ENCODE results near the gene TMEM179B.
"Not testable (repeated sequence)": the region's sequence is repeated elsewhere in the genome, so short reads cannot be mapped to it uniquely, and the experiment has no call there.

TMEM179B gene, protein sequence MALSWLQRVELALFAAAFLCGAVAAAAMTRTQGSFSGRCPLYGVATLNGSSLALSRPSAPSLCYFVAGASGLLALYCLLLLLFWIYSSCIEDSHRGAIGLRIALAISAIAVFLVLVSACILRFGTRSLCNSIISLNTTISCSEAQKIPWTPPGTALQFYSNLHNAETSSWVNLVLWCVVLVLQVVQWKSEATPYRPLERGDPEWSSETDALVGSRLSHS

GRCh38 chr11:62787005-62787759 lies at the start of gene TMEM179B:
Gene TMEM179B, plus strand, starts transcription at chr11:62787402. Its CDS starts 30 bp downstream, at chr11:62787432.
- no peak for FAIRE-seq

- FAIRE-seq: no peak
These were observed 39.6 kb upstream of the TMEM179B start for GRCh38 chr11:62747475-62748160.

DNA sequence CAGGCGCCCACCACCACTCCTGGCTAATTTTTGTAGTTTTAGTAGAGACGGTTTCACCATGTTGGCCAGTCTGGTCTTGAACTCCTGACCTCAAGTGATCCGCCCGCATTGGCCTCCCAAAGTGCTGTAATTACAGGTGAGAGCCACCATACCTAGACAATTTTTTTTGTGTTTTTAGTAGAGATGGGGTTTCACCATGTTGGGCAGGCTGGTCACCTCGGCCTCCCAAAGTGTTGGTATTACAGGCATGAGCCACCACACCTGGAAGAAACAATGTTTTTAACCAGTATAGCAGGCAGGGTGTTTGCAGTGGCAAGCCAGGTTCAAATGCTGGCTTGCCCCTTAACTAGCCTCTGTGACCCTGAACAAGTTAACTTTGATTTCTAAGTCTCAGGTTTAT lies 37.3 kb upstream of the TMEM179B start:
- FAIRE-seq: not testable (repeated sequence)

DNA sequence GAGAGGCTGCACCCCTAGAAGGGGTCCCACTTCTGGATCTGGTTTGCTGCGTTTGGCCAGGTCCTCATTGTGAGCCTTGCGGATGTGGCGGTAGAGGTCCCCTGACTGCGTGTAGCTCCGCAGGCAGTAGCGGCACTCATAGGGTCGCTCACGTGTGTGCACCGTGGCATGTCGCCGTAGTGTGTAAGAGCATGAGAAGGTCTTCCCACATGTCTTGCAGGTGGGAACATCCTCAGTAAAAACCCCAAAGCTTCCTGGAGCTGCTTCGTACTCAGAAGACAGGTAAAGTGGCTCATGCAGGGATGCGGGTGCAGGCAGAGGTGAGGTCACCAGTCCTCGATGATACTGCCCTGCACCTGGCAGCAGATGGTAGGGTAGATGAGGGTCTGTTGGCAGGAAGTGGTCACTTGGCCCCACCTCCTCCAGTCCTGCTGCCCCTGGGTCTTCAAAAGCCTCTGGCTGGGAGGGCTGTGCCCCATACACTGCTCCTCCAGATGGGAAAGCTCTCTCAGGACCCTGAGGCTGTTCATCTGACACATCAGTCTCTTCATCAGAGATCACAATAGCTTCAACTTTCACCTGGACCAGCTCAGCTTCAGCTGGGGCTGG lies 34.9 kb upstream of the TMEM179B start:
- no peak for FAIRE-seq

GRCh38 chr11:62752994-62753735 lies 34.0 kb upstream of the TMEM179B start:
- FAIRE-seq: no peak

- no peak for FAIRE-seq
These were observed 33.2 kb upstream of the TMEM179B start, which contains the start of gene ZBTB3 for GRCh38 chr11:62753736-62754603. Gene ZBTB3, minus strand, starts transcription at chr11:62754160. Its CDS starts 496 bp downstream, at chr11:62753664.

- no peak for FAIRE-seq
These were observed 32.1 kb upstream of the TMEM179B start for GRCh38 chr11:62755086-62755615.

DNA sequence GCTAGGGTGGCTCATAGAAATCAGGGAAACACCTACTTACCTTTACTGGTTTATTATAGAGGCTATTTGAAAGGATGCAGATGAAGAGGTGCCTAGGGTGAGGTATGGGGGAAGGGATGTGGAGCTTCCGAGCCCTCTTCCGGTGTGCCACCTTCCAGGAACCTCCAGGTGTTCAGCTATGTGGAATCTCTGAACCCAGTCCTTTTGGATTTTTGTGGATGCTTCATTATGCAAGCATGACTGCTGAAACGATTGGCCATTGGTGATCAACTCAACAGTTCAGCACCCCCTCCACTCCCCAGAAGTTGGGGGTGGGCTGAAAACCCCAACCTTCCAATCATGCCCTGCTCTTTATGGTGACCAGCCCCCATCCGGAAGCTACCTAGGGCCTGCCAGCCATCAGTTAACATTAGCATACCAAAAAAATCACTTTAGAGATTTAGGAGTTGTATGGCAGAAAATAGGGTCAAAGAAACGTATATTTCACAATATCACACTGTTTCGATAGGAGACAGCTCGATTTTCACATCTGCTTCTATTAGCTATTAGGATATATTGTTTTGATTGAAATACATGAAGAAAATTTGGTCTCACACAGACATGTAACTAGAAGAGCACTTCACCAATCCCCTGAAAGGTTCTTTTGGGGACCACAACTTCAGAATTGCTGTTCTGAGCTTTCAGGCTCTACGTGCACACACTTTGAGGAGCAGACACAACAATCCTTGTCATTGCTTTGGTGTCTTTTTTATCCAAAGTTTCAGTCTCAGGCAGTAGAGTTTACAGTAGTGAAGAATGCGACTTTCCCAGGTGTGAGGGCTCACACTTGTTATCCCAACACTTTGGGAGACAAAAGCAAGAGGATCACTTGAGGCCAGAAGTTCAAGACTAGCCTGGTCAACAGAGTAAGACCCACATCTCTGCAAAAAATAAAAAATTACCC lies 29.1 kb upstream of the TMEM179B start:
- FAIRE-seq: no peak

DNA sequence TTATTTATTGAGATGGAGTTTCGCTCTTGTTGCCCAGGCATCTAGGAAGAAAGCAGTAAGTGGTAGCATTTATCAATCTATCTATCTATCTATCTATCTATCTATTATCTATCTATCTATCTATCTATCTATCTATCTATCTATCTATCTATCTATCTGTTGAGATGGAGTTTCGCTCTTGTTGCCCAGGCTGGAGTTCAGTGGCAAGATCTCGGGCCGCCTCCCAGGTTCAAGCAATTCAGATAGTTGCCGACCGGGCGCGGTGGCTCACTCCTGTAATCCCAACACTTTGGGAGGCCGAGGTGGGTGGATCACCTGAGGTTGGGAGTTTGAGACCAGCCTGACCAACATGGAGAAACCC lies 26.4 kb upstream of the TMEM179B start:
- FAIRE-seq: not testable (repeated sequence)

DNA sequence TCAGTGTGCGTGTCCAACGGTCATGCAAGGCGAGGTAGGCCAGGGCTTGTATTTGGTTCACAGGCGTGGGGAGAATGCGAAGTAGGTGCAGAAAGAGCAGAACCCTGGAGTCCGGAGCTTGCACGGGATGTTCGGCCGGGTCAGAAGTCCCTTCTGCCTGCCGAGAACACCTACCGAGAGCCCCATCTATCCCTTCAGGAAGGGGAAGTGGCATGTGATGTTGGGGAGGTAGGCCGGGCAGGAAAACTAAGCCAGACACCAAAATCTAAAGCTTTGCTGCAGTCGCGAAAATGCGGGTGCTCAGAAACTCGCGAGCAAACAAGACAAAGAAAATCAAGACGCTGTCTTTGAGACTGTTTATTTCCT lies 16.4 kb upstream of the TMEM179B start:
- FAIRE-seq: no peak

GRCh38 chr11:62771144-62772021 lies 15.8 kb upstream of the TMEM179B start, which contains the start of gene TAF6L:
Gene TAF6L, plus strand, starts transcription at chr11:62771396. Its CDS starts 4,388 bp downstream, at chr11:62775784.
- FAIRE-seq: no peak

GRCh38 chr11:62774407-62774806 lies 12.8 kb upstream of the TMEM179B start:
- no peak for FAIRE-seq

DNA sequence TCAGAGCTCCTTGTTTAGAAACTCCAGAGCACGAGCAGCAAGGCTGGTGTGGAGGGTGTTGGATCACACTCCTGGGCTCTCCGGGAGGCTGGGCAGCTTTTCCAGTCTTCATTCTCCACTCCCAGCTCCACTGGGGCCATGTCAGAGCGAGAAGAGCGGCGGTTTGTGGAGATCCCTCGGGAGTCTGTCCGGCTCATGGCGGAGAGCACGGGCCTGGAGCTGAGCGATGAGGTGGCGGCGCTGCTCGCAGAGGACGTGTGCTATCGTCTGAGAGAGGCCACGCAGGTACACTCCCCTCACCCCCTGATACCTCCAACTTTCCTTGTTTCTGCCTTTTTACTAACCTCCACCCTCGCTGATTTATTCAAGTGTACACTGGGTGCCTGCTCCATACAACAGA lies 11.6 kb upstream of the TMEM179B start:
- FAIRE-seq: no peak

- FAIRE-seq: no peak
These were observed 9.8 kb upstream of the TMEM179B start for GRCh38 chr11:62777389-62777788.

- no peak for FAIRE-seq
These were observed 8.8 kb upstream of the TMEM179B start for GRCh38 chr11:62778441-62778840.

DNA sequence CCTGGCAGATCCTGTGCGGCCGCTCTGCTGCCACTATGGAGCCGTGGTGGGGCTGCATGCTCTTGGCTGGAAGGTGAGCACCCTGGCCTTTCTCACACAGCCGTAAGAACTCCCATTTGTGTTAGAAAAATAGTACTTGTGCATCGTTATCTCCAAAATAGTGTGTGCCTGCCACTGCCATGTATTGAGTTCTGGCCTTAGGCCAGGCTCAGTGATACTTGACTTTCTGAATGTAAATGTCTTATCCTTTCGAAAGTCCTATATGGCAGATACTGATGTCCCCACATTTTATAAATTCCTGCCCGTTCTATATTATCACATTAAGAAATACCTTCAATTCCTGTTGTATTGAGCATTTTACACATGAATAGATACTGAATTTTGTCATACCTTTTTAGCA lies 4.4 kb upstream of the TMEM179B start:
- FAIRE-seq: no peak

- FAIRE-seq: no peak
These were observed 741 bp upstream of the TMEM179B start for GRCh38 chr11:62786318-62787004.

DNA sequence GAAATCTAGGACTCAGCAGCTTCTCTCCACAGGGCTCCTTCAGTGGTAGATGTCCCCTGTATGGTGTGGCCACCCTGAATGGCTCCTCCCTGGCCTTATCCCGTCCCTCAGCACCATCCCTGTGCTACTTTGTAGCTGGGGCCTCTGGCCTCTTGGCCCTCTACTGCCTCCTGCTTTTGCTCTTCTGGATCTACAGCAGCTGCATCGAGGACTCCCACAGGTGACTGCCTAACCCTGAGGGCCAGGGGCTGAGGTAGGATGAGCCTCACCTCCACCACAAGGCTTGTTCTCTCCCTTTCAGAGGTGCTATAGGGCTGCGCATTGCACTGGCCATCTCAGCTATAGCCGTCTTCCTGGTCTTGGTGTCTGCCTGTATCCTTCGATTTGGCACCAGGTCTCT lies 1.8 kb downstream of the TMEM179B start:
- no peak for FAIRE-seq

Measured in colon (tissue), 2 donors.